Mucosa of rectum (tissue), 2 donors: Measurements from ENCODE around the gene FAM149A.

ENCODE experiments used
- H3K27ac ChIP-seq, 2 donors: one replicate each; pipeline ENCODE4 v1.7.0; 2013; ENCODE audit warnings: inconsistent platforms in 2 of 2, low read depth in 2 of 2, low read length in 2 of 2
- H3K27me3 ChIP-seq, 2 donors: one replicate each; pipeline ENCODE4 v1.7.0; 2013; ENCODE audit warnings: low read length in 2 of 2; ENCODE audit not compliant: control insufficient read depth in 2 of 2, insufficient read depth in 2 of 2
- H3K36me3 ChIP-seq, 2 donors: one replicate each; pipeline ENCODE4 v1.7.0; 2013; ENCODE audit warnings: low read length in 2 of 2; ENCODE audit not compliant: control insufficient read depth in 2 of 2, insufficient read depth in 2 of 2
- H3K4me1 ChIP-seq, 2 donors: one replicate each; pipeline ENCODE4 v1.7.0; 2013; ENCODE audit warnings: low read length in 2 of 2, mild to moderate bottlenecking in 1 of 2; ENCODE audit not compliant: control insufficient read depth in 2 of 2, insufficient read depth in 2 of 2
- H3K4me3 ChIP-seq, 2 donors: one replicate each; pipeline ENCODE4 v1.7.0; 2013; ENCODE audit warnings: low read length in 2 of 2
- H3K9ac ChIP-seq, 2 donors: one replicate each; pipeline ENCODE4 v1.7.0; 2013; ENCODE audit warnings: low read length in 2 of 2, low read depth in 1 of 2, mild to moderate bottlenecking in 1 of 2
- H3K9me3 ChIP-seq, 2 donors: one replicate each; pipeline ENCODE4 v1.7.0; 2013; ENCODE audit warnings: low read length in 2 of 2; ENCODE audit not compliant: control insufficient read depth in 2 of 2
- donor health status: healthy.
- donor health status: Normal muscosa, but diverticular disease.

The FAM149A gene

GRCh38 chr4:186150926-186151325, 46.4 kb downstream of the FAM149A start:
- no peak overlapping the region for H3K27ac ChIP-seq
- no peak overlapping the region for H3K9ac ChIP-seq

GRCh38 chr4:186151499-186151898, 47.0 kb downstream of the FAM149A start:
- no peak overlapping the region for H3K27ac ChIP-seq
- H3K4me1 ChIP-seq = no peaks in the 10 kb centered on the region
- H3K9ac ChIP-seq = no peak overlapping the region
- H3K4me3 ChIP-seq = no peak overlapping the region
- no peaks in the 10 kb centered on the region for H3K9me3 ChIP-seq
- H3K27me3 ChIP-seq = no peaks in the 10 kb centered on the region
- H3K36me3 ChIP-seq = peaks cover 0 to 4% of the 10 kb centered on the region in 2 donors

More at GRCh38 chr4:186150926-186151325, 46.4 kb downstream of the FAM149A start:
- Histone ChIP-seq H3K4me3 (no peak overlapping the region), H3K36me3 (peaks cover 0 to 4% of the 10 kb centered on the region in 2 donors), H3K4me1 (no peaks in the 10 kb centered on the region), H3K27me3 (no peaks in the 10 kb centered on the region), H3K9me3 (no peaks in the 10 kb centered on the region)

- Histone ChIP-seq H3K4me3 (no peak overlapping the region), H3K9ac (no peak overlapping the region), H3K27ac (no peak overlapping the region), H3K27me3 (no peaks in the 10 kb centered on the region), H3K36me3 (peaks cover 15 to 21% of the 10 kb centered on the region in 2 donors), H3K4me1 (no peaks in the 10 kb centered on the region), H3K9me3 (no peaks in the 10 kb centered on the region)
Observed at GRCh38 chr4:186158021-186158813, 53.7 kb downstream of the FAM149A start.

- Histone ChIP-seq H3K9me3 (no peaks in the 10 kb centered on the region), H3K27ac (no peak overlapping the region), H3K9ac (no peak overlapping the region), H3K4me1 (no peaks in the 10 kb centered on the region), H3K27me3 (no peaks in the 10 kb centered on the region), H3K4me3 (no peak overlapping the region), H3K36me3 (peaks cover 15 to 20% of the 10 kb centered on the region in 2 donors)
Observed at GRCh38 chr4:186158966-186159365, 54.5 kb downstream of the FAM149A start.

- Histone ChIP-seq H3K27me3 (no peaks in the 10 kb centered on the region), H3K36me3 (peaks cover 17 to 19% of the 10 kb centered on the region in 2 donors), H3K4me3 (no peak overlapping the region), H3K9ac (no peak overlapping the region), H3K9me3 (no peaks in the 10 kb centered on the region), H3K27ac (no peak overlapping the region), H3K4me1 (no peaks in the 10 kb centered on the region)
Observed at GRCh38 chr4:186159613-186160012, 55.1 kb downstream of the FAM149A start.

- no peak overlapping the region for H3K27ac ChIP-seq
- peaks cover 17 to 24% of the 10 kb centered on the region in 2 donors for H3K36me3 ChIP-seq
- H3K27me3 ChIP-seq = no peaks in the 10 kb centered on the region
- no peak overlapping the region for H3K4me3 ChIP-seq
- no peaks in the 10 kb centered on the region for H3K4me1 ChIP-seq
- no peaks in the 10 kb centered on the region for H3K9me3 ChIP-seq
- no peak overlapping the region for H3K9ac ChIP-seq
Observed at GRCh38 chr4:186161138-186161537, 56.6 kb downstream of the FAM149A start.

- no peak overlapping the region for H3K4me3 ChIP-seq
Observed at GRCh38 chr4:186166852-186167512, 62.5 kb downstream of the FAM149A start.

GRCh38 chr4:186167605-186168004, 63.1 kb downstream of the FAM149A start:
- Histone ChIP-seq H3K9me3 (no peaks in the 10 kb centered on the region), H3K9ac (no peak overlapping the region), H3K36me3 (peaks cover 0 to 11% of the 10 kb centered on the region in 2 donors), H3K27ac (no peak overlapping the region), H3K27me3 (no peaks in the 10 kb centered on the region), H3K4me1 (no peaks in the 10 kb centered on the region), H3K4me3 (no peak overlapping the region)

More at GRCh38 chr4:186166852-186167512, 62.5 kb downstream of the FAM149A start:
- peaks cover 0 to 11% of the 10 kb centered on the region in 2 donors for H3K36me3 ChIP-seq
- no peaks in the 10 kb centered on the region for H3K27me3 ChIP-seq
- no peak overlapping the region for H3K27ac ChIP-seq
- no peaks in the 10 kb centered on the region for H3K4me1 ChIP-seq
- no peak overlapping the region for H3K9ac ChIP-seq
- no peaks in the 10 kb centered on the region for H3K9me3 ChIP-seq

GRCh38 chr4:186168750-186169149, 64.2 kb downstream of the FAM149A start:
- H3K27ac ChIP-seq = no peak overlapping the region
- H3K9me3 ChIP-seq = no peaks in the 10 kb centered on the region
- H3K9ac ChIP-seq = no peak overlapping the region
- no peak overlapping the region for H3K4me3 ChIP-seq
- H3K4me1 ChIP-seq = no peaks in the 10 kb centered on the region
- peaks cover 0 to 11% of the 10 kb centered on the region in 2 donors for H3K36me3 ChIP-seq
- H3K27me3 ChIP-seq = no peaks in the 10 kb centered on the region

GRCh38 chr4:186169333-186169944, 64.9 kb downstream of the FAM149A start:
- Histone ChIP-seq H3K27ac (no peak overlapping the region), H3K4me3 (no peak overlapping the region), H3K9me3 (no peaks in the 10 kb centered on the region), H3K9ac (no peak overlapping the region), H3K4me1 (no peaks in the 10 kb centered on the region), H3K36me3 (peaks cover 0 to 8% of the 10 kb centered on the region in 2 donors), H3K27me3 (no peaks in the 10 kb centered on the region)
